Measurements from ENCODE around the gene KCNA2.

The KCNA2 gene

GRCh38 chr1:110580244-110580643, 25.9 kb downstream of the KCNA2 start:
- in situ Hi-C loops (cut with HindIII; ENCODE audit: low sequenced_read_pairs): no loop called here
- H3K4me3 ChIP-seq (ENCODE audit: low read depth, low read length): no peak overlapping the region
- no peak for TF ChIP-seq CTCF (IDR thresholded peaks at IDR 0.05; ENCODE audit: low read depth, low read length)
- no peak for DNase-seq (ENCODE audit: low read depth, low spot score)

GRCh38 chr1:110579460-110579859, 26.7 kb downstream of the KCNA2 start:
- no peak for TF ChIP-seq CTCF (IDR thresholded peaks at IDR 0.05; ENCODE audit: low read depth, low read length)
- H3K4me3 ChIP-seq (ENCODE audit: low read depth, low read length): no peak overlapping the region
- in situ Hi-C loops (cut with HindIII; ENCODE audit: low sequenced_read_pairs): no loop called here
- DNase-seq (ENCODE audit: low read depth, low spot score): no peak

GRCh38 chr1:110576441-110576840, 29.7 kb downstream of the KCNA2 start:
- DNase-seq (ENCODE audit: low read depth, low spot score): no peak
- in situ Hi-C loops (cut with HindIII; ENCODE audit: low sequenced_read_pairs): no loop called here
- no peak overlapping the region for H3K4me3 ChIP-seq (ENCODE audit: low read depth, low read length)
- no peak for TF ChIP-seq CTCF (IDR thresholded peaks at IDR 0.05; ENCODE audit: low read depth, low read length)

GRCh38 chr1:110573314-110573713, 32.8 kb downstream of the KCNA2 start:
- H3K4me3 ChIP-seq (ENCODE audit: low read depth, low read length): no peak overlapping the region
- in situ Hi-C loops (cut with HindIII; ENCODE audit: low sequenced_read_pairs): no loop called here
- no peak for TF ChIP-seq CTCF (IDR thresholded peaks at IDR 0.05; ENCODE audit: low read depth, low read length)
- DNase-seq (ENCODE audit: low read depth, low spot score): no peak

- H3K4me3 ChIP-seq (ENCODE audit: low read depth, low read length): no peak overlapping the region
- no peak for DNase-seq (ENCODE audit: low read depth, low spot score)
- no peak for TF ChIP-seq CTCF (IDR thresholded peaks at IDR 0.05; ENCODE audit: low read depth, low read length)
- in situ Hi-C loops (cut with HindIII; ENCODE audit: low sequenced_read_pairs): no loop called here
Observed at GRCh38 chr1:110572751-110573150, 33.4 kb downstream of the KCNA2 start.

- H3K4me3 ChIP-seq (ENCODE audit: low read depth, low read length): no peak overlapping the region
- in situ Hi-C loops (cut with HindIII; ENCODE audit: low sequenced_read_pairs): no loop called here
- no peak for TF ChIP-seq CTCF (IDR thresholded peaks at IDR 0.05; ENCODE audit: low read depth, low read length)
- no peak for DNase-seq (ENCODE audit: low read depth, low spot score)
Observed at GRCh38 chr1:110570901-110571300, 35.3 kb downstream of the KCNA2 start.

- TF ChIP-seq CTCF (IDR thresholded peaks at IDR 0.05; ENCODE audit: low read depth, low read length): no peak
- in situ Hi-C loops (cut with HindIII; ENCODE audit: low sequenced_read_pairs): no loop called here
- no peak overlapping the region for H3K4me3 ChIP-seq (ENCODE audit: low read depth, low read length)
- no peak for DNase-seq (ENCODE audit: low read depth, low spot score)
Observed at GRCh38 chr1:110570307-110570706, 35.9 kb downstream of the KCNA2 start.

All from astrocyte of the spinal cord (primary cell).